GF-D8 (cell line): ENCODE measurements around the gene COMMD3.
A peak's percentile ranks its signal among the peaks of the same experiment; 100 is the strongest.
"Not testable (repeated sequence)": the region's sequence is repeated elsewhere in the genome, so short reads cannot be mapped to it uniquely, and the experiment has no call there.

ENCODE experiments used
- DNase-seq: peaks from one replicate; lab custom pipeline; 2025; lab: John Stamatoyannopoulos, UW

The COMMD3 gene

GRCh38 chr10:22316286-22317075 is at the start of gene COMMD3:
Gene COMMD3 (plus strand): TSS chr10:22316388. CDS start chr10:22316418, 30 bp downstream.
- DNase-seq: peak; percentile 62

GRCh38 chr10:22268503-22268902 is 47.7 kb upstream of the COMMD3 start:
- no peak for DNase-seq

DNA sequence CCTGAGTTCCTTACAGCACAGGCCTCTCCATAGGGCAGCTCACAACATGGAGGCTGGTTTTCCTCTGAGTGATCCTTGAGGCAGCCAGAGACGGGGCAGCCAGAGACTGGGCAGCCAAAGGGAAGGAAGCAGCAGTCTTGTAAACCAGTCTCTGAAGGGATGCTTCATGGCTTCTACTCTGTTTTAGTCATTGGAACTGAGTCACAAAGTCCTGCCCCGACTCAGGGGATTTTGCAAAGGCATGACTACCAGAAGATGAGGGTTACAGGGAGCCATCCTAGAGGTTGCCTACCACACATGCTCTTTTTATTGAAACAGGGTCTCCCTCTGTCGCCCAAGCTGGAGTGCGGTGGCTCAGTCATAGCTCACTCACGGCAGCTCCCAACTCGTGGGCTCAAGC is 44.4 kb upstream of the COMMD3 start:
- no peak for DNase-seq

DNA sequence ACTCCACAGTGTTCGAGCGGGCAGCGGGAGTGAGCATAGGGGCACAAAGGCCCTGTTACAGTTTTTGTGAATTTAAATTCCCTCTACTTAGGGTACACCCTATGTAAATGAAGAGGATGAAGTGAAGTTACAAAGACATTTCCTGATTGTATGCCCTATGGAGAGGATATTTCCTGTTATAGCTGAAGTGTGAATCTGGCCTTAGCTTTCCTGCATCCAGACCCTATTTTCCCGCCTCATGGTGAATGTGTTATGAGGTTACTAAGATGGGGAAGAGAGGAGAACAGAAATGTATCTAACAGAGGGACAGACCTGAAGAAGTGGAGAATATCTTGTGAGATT is 37.8 kb upstream of the COMMD3 start:
- DNase-seq: no peak

DNA sequence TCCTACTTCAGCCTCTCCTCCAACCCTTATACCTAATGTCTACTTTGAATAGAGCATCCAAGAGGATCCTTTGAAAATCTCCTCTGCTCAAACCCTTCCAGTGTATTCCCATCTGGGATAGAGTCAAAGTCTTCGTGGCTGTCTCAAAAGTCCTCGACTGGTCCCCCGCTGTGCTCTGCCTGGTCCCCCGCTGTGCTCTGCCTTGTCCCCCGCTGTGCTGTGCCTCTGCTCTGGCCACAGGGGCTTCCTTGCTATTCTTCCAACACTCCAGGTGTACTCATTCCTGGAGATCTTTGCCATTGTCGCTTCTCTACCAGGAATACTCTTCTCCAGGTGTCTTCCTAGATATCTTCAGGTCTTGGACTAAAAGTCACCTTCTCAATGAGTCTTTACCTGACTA is 36.1 kb upstream of the COMMD3 start:
- no peak for DNase-seq

DNA sequence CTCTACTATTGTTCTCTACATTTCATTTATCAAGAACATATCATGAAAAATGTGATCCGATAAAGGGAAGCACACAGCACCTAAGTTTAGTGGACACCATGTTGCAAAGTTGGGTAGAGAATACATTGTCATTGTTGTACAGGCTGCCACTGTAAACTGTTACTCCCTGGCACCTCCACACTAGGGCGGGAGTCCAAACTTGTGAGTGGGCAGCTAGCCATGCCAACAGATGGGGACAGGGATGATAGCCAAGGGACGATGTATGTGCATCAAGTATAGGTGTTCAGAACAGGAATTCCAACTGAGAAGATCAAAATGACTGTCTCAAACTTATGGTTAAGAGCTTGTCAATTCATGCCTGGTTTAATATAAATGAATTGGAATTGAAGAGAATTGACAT is 31.1 kb upstream of the COMMD3 start:
- DNase-seq: no peak

- no peak for DNase-seq
Measured at GRCh38 chr10:22293747-22294404, 22.3 kb upstream of the COMMD3 start.

DNA sequence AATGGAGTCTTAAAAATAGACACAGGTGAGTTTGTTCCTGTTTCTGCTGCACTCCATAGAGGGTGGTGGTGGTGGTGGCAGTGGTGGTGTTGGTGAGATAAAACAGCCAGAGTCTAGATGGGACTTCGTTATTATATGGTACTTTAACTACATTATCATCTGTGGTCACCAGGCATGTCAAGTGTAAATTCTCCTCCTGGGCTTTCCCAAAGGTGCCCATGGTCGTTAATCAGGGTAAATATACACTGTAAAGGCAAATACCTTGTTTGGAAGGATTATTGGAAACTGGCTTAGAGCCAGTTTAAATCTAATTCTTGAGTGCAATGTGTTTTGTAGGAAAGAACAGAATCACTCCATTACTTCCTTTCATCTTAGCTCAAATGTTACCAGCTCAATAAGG is 21.5 kb upstream of the COMMD3 start:
- DNase-seq: no peak

GRCh38 chr10:22301193-22301592 is 15.0 kb upstream of the COMMD3 start:
- no peak for DNase-seq

- no peak for DNase-seq
Measured at GRCh38 chr10:22303461-22303860, 12.7 kb upstream of the COMMD3 start.

DNA sequence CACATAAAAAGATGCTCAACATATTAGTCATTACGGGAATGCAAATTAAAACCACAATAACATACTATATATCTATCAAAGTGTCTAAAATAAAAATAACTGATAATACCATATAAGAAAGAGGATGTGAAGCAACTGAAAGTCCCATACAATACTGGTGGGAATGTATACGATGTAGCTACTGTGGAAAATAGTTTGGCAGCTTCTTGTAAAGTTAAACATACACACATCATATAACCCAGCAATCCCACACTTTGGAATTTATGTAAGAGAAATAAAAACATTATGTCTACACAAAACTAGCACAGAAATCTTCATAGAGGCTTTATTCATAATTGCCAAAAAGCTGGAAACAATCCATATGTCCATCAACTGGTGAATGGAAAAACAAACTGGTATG is 10.5 kb upstream of the COMMD3 start:
- DNase-seq: no peak

DNA sequence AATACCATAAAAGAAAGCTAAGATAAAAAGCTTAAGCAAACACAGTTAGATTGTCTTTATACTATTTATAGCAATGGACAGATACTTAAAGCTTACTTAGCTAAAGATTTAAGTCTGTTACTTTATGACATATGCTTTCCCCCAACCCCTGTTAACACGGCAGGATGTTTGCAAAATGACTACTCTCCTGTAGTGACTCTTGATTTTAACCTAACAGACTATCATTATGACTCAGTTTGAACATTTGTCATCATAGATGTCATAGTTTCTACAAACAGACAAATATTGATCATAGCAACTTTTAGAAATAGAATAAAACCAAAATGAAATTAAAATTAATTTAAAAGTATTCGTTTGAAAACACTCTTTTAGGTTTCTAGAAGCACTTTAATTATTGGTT is 7.8 kb upstream of the COMMD3 start:
- no peak for DNase-seq

GRCh38 chr10:22309180-22310000 is 6.8 kb upstream of the COMMD3 start:
- no peak for DNase-seq

DNA sequence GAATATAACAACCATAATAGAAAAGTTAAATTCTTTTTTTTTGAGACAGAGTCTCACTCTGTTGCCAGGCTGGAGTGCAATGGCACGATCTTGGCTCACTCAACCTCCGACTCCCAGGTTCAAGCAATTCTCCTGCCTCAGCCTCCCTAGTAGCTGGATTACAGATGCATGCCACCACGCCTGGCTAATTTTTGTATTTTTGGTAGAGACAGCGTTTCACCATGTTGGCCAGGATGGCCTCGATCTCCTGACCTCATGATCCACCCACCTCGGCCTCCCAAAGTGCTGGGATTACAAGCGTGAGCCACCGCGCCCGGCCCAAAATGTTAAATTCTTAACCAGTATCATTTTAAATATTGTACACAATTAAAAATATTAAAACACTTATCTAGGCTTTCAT is 6.2 kb upstream of the COMMD3 start:
- not testable (repeated sequence) for DNase-seq

- no peak for DNase-seq
Measured at GRCh38 chr10:22310928-22311327, 5.3 kb upstream of the COMMD3 start.

DNA sequence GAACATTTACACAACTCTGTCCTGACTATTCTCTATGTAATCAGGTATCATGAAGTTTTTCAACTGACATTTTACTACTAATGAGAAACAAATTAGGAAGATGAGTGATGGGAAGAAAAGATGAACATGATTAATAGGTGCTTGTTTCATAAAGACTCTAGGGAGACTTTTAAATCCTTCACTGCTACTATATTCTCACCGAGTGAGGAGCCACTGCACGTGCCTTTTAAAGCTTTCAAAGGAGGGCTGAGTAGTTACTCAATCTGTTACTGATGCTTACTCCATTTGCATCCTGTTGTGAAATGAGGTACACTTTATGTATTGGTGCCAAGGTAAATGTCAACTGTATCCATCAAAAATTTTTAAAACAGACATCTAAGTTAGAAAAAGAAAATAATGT is 1.3 kb upstream of the COMMD3 start:
- no peak for DNase-seq

GRCh38 chr10:22315455-22316285 is 518 bp upstream of the COMMD3 start:
- DNase-seq: no peak

- no peak for DNase-seq
Measured at GRCh38 chr10:22317076-22317370, 835 bp downstream of the COMMD3 start.

DNA sequence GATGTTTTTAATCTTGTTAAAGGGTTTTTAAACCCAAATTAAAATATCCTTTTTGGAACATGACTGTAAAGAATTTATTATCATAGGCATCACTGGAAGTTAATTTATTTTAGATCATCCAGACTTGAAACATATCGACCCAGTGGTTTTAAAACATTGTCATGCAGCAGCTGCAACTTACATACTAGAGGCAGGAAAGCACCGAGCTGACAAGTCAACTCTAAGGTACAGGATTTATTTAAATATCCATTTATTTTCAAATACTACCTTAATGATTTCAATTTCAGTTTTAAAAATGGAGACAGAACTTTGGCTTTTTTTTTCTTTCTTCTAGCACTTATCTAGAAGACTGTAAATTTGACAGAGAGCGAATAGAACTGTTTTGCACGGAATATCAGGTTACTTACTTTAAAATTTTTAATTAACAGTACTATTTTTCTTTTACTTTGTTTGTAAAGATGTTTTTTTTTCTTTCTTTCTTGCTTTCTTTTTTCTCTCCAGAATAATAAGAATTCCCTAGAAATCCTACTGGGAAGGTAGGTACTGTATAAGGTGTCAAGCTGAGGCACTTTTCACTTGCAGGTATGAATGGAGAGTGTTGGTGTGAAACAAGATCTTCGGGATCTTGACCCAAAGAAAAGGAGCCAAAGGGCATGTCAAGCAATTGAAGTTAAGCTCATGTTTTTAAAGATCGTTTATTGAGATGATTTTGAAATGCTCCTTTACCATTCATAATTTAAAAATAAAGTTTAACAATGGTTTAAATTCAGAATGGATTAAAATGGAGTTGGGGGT is 1.8 kb downstream of the COMMD3 start:
- DNase-seq: no peak

DNA sequence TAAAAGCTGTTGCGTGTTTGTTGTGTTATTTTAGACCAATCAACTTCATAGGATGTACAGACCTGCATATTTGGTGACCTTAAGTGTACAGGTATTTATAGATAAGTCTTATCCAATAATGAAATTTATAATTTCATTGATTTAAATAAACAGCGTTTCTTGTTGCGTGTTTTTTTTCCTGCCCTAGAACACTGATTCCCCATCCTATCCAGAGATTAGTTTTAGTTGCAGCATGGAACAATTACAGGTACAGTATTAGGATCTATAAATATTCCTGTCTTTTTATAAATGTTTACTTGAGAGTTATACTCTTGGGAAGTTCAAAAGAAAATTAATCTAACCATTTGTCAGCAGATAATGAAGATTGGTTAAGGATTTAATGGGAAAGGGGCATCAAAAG is 2.6 kb downstream of the COMMD3 start:
- DNase-seq: no peak

DNA sequence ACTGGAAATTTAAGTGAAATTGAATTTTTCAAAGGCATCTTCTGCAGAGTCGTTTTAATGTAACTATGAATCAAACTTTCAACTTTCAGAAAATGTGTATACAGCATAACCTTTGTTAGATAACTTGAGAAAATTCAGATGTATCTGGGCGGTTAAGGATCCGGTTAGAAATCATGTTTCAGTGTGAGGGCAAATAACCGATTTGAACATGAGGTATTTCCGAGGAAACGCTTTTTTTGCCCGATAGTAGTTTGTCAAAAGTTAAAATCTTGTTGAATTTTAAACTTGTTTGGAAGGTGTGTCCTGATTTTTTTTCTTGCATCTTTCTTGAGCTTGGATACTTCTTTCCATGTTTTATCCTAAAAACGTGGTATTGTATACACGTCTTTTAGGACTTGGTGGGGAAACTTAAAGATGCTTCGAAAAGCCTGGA is 3.4 kb downstream of the COMMD3 start:
- no peak for DNase-seq
